Measurements from ENCODE around the gene PHF11. TPM values are rescaled to one million over a fixed set of nuclear protein-coding genes. Genes with fewer than 3 reads are reported as not detected.
"Not testable (repeated sequence)": the region's sequence is repeated elsewhere in the genome, so short reads cannot be mapped to it uniquely, and the experiment has no call there.

The PHF11 gene
- total RNA-seq = 36.7 TPM

- DNase-seq (ENCODE audit: low spot score) = peak; percentile 70
Measured at GRCh38 chr13:49495783-49496762, at the start of gene PHF11. Gene PHF11 (plus strand): TSS chr13:49495953. CDS start chr13:49496002, 49 bp downstream.

GRCh38 chr13:49446473-49446872 lies 49.3 kb upstream of the PHF11 start:
- DNase-seq (ENCODE audit: low spot score) = no peak

GRCh38 chr13:49448753-49449152 lies 47.0 kb upstream of the PHF11 start:
- DNase-seq (ENCODE audit: low spot score) = no peak

GRCh38 chr13:49450105-49450819 lies 45.5 kb upstream of the PHF11 start:
- no peak for DNase-seq (ENCODE audit: low spot score)

GRCh38 chr13:49452725-49453457 lies 42.9 kb upstream of the PHF11 start:
- no peak for DNase-seq (ENCODE audit: low spot score)

- DNase-seq (ENCODE audit: low spot score) = no peak
Measured at GRCh38 chr13:49453465-49453864, 42.3 kb upstream of the PHF11 start.

- DNase-seq (ENCODE audit: low spot score) = no peak
Measured at GRCh38 chr13:49454388-49455006, 41.3 kb upstream of the PHF11 start.

- DNase-seq (ENCODE audit: low spot score) = no peak
Measured at GRCh38 chr13:49455007-49455398, 40.8 kb upstream of the PHF11 start.

- DNase-seq (ENCODE audit: low spot score) = no peak
Measured at GRCh38 chr13:49456156-49456555, 39.6 kb upstream of the PHF11 start.

- DNase-seq (ENCODE audit: low spot score) = no peak
Measured at GRCh38 chr13:49457221-49457620, 38.5 kb upstream of the PHF11 start.

GRCh38 chr13:49459580-49459979 lies 36.2 kb upstream of the PHF11 start:
- no peak for DNase-seq (ENCODE audit: low spot score)

GRCh38 chr13:49464085-49464484 lies 31.7 kb upstream of the PHF11 start:
- DNase-seq (ENCODE audit: low spot score) = no peak

- no peak for DNase-seq (ENCODE audit: low spot score)
Measured at GRCh38 chr13:49464621-49465325, 31.0 kb upstream of the PHF11 start.

GRCh38 chr13:49466292-49466838 lies 29.4 kb upstream of the PHF11 start:
- no peak for DNase-seq (ENCODE audit: low spot score)

- no peak for DNase-seq (ENCODE audit: low spot score)
Measured at GRCh38 chr13:49472186-49472585, 23.6 kb upstream of the PHF11 start.

GRCh38 chr13:49476529-49476928 lies 19.2 kb upstream of the PHF11 start:
- DNase-seq (ENCODE audit: low spot score) = no peak

GRCh38 chr13:49481788-49482187 lies 14.0 kb upstream of the PHF11 start:
- DNase-seq (ENCODE audit: low spot score) = no peak

GRCh38 chr13:49488563-49488962 lies 7.2 kb upstream of the PHF11 start:
- no peak for DNase-seq (ENCODE audit: low spot score)

GRCh38 chr13:49494645-49495044 lies 1.1 kb upstream of the PHF11 start:
- DNase-seq (ENCODE audit: low spot score) = no peak

- not testable (repeated sequence) for DNase-seq (ENCODE audit: low spot score)
Measured at GRCh38 chr13:49496837-49497236, 1.1 kb downstream of the PHF11 start.

- DNase-seq (ENCODE audit: low spot score) = no peak
Measured at GRCh38 chr13:49497272-49497671, 1.5 kb downstream of the PHF11 start.
